Measurements from ENCODE around the gene BARHL2. TPM values are rescaled to one million over a fixed set of nuclear protein-coding genes. Genes with fewer than 3 reads are reported as not detected.

The BARHL2 gene
- total and polyA plus RNA-seq, 2 experiments from 2014 or later: not detected

GRCh38 chr1:90675161-90675847 lies 41.8 kb downstream of the BARHL2 start:
- DNase-seq (ENCODE audit: low spot score): no peak
- Histone ChIP-seq H3K9me2 (replicated peaks; ENCODE audit: insufficient read depth) (no peaks in the 10 kb centered on the region), H4K20me1 (ENCODE audit: insufficient read depth, poor library complexity, severe bottlenecking) (no peaks in the 10 kb centered on the region), H3K79me2 (no peaks in the 10 kb centered on the region), H3K4me3 (no peak overlapping the region), H3K4me2 (no peak overlapping the region), H2AFZ (no peak overlapping the region), H3K9me3 (ENCODE audit: low read depth) (no peaks in the 10 kb centered on the region), H3K27me3 (no peaks in the 10 kb centered on the region), H3K4me1 (ENCODE audit: insufficient read depth) (no peaks in the 10 kb centered on the region), H3K36me3 (replicated peaks; ENCODE audit: insufficient read depth, low read depth) (no peaks in the 10 kb centered on the region), H3K27ac (no peak overlapping the region)
- TF ChIP-seq EZH2 (IDR thresholded peaks at IDR 0.05; ENCODE audit: borderline replicate concordance): no peak
- no peak for TF ChIP-seq CTCF (IDR thresholded peaks at IDR 0.05; ENCODE audit: poor library complexity)
- no peak for TF ChIP-seq EZH2phosphoT487 (IDR thresholded peaks at IDR 0.05; ENCODE audit: low read depth, severe bottlenecking, unreplicated experiment)
- WGBS (ENCODE audit: low lambda C conversion rate, missing lambda C conversion rate): 88% methylated on average over 1 of the region's 1 CpG

- TF ChIP-seq CTCF (IDR thresholded peaks at IDR 0.05; ENCODE audit: poor library complexity): no peak
- TF ChIP-seq EZH2 (IDR thresholded peaks at IDR 0.05; ENCODE audit: borderline replicate concordance): no peak
- TF ChIP-seq EZH2phosphoT487 (IDR thresholded peaks at IDR 0.05; ENCODE audit: low read depth, severe bottlenecking, unreplicated experiment): no peak
- H2AFZ ChIP-seq: no peak overlapping the region
- no peaks in the 10 kb centered on the region for H3K9me3 ChIP-seq (ENCODE audit: low read depth)
- no peaks in the 10 kb centered on the region for H3K79me2 ChIP-seq
- H3K9me2 ChIP-seq (replicated peaks; ENCODE audit: insufficient read depth): no peaks in the 10 kb centered on the region
- no peaks in the 10 kb centered on the region for H3K36me3 ChIP-seq (replicated peaks; ENCODE audit: insufficient read depth, low read depth)
- no peak overlapping the region for H3K4me3 ChIP-seq
- no peak overlapping the region for H3K27ac ChIP-seq
- H3K27me3 ChIP-seq: no peaks in the 10 kb centered on the region
- 60% methylated on average over 3 of the region's 3 CpGs for WGBS (ENCODE audit: low lambda C conversion rate, missing lambda C conversion rate)
- H3K4me2 ChIP-seq: no peak overlapping the region
- no peaks in the 10 kb centered on the region for H4K20me1 ChIP-seq (ENCODE audit: insufficient read depth, poor library complexity, severe bottlenecking)
- DNase-seq (ENCODE audit: low spot score): no peak
- no peaks in the 10 kb centered on the region for H3K4me1 ChIP-seq (ENCODE audit: insufficient read depth)
Measured at GRCh38 chr1:90671741-90672140, 45.4 kb downstream of the BARHL2 start.

- Histone ChIP-seq H3K4me2 (no peak overlapping the region), H3K9me2 (replicated peaks; ENCODE audit: insufficient read depth) (no peaks in the 10 kb centered on the region), H2AFZ (no peak overlapping the region), H3K36me3 (replicated peaks; ENCODE audit: insufficient read depth, low read depth) (no peaks in the 10 kb centered on the region), H3K4me3 (no peak overlapping the region), H3K79me2 (no peaks in the 10 kb centered on the region), H3K4me1 (ENCODE audit: insufficient read depth) (no peaks in the 10 kb centered on the region), H4K20me1 (ENCODE audit: insufficient read depth, poor library complexity, severe bottlenecking) (no peaks in the 10 kb centered on the region), H3K9me3 (ENCODE audit: low read depth) (no peaks in the 10 kb centered on the region), H3K27me3 (no peaks in the 10 kb centered on the region), H3K27ac (no peak overlapping the region)
- no peak for DNase-seq (ENCODE audit: low spot score)
- TF ChIP-seq CTCF (IDR thresholded peaks at IDR 0.05; ENCODE audit: poor library complexity) (no peak), EZH2 (IDR thresholded peaks at IDR 0.05; ENCODE audit: borderline replicate concordance) (no peak), EZH2phosphoT487 (IDR thresholded peaks at IDR 0.05; ENCODE audit: low read depth, severe bottlenecking, unreplicated experiment) (no peak)
- 100% methylated on average over 1 of the region's 1 CpG for WGBS (ENCODE audit: low lambda C conversion rate, missing lambda C conversion rate)
Measured at GRCh38 chr1:90671251-90671650, 45.9 kb downstream of the BARHL2 start.

All from hepatocyte (in vitro differentiated cells).